ENCODE results near the gene NELFCD.

DNA sequence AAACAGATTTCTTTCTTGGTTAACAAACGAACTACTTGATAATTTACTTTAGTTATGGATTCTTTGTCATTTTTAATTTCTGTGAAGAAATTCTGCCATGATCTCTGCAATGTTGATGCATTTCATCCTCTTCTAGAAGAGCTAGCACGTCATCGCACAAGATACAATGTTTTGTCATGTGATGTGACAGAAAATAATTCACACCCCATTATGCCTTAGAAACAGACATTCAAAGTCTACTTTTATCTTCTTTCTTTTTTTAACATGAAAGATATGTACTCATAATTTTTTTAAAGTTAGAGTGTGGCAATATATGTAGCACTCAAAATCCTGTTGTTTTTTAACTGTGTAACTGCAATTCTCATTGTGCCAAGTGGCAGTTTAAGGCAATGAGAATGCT, 39.6 kb upstream of the NELFCD start:
- TF ChIP-seq, protein P1, sequence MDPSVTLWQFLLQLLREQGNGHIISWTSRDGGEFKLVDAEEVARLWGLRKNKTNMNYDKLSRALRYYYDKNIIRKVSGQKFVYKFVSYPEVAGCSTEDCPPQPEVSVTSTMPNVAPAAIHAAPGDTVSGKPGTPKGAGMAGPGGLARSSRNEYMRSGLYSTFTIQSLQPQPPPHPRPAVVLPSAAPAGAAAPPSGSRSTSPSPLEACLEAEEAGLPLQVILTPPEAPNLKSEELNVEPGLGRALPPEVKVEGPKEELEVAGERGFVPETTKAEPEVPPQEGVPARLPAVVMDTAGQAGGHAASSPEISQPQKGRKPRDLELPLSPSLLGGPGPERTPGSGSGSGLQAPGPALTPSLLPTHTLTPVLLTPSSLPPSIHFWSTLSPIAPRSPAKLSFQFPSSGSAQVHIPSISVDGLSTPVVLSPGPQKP (IDR thresholded peaks at IDR 0.05; ENCODE audit: low read depth, low read length): no peak
- TF ChIP-seq SREBF2 (IDR thresholded peaks at IDR 0.05; ENCODE audit: low read length) (no peak), POLR2AphosphoS5 (IDR thresholded peaks at IDR 0.05; ENCODE audit: low read length) (no peak), POLR2A (IDR thresholded peaks at IDR 0.05; ENCODE audit: low read depth, low read length) (no peak), SMC3 (IDR thresholded peaks at IDR 0.05; ENCODE audit: borderline replicate concordance, low read length) (no peak), CREM (IDR thresholded peaks at IDR 0.05; ENCODE audit: low read depth) (no peak), EZH2 (IDR thresholded peaks at IDR 0.05; ENCODE audit: borderline replicate concordance, control insufficient read depth, low read depth, low read length) (no peak), EP300 (IDR thresholded peaks at IDR 0.05; ENCODE audit: borderline replicate concordance in 1 of 2, control insufficient read depth in 1 of 2, low read depth in 2 of 2, low read length in 2 of 2) (no peak), ZNF24 (IDR thresholded peaks at IDR 0.05) (no peak)
- TF ChIP-seq, protein P2, sequence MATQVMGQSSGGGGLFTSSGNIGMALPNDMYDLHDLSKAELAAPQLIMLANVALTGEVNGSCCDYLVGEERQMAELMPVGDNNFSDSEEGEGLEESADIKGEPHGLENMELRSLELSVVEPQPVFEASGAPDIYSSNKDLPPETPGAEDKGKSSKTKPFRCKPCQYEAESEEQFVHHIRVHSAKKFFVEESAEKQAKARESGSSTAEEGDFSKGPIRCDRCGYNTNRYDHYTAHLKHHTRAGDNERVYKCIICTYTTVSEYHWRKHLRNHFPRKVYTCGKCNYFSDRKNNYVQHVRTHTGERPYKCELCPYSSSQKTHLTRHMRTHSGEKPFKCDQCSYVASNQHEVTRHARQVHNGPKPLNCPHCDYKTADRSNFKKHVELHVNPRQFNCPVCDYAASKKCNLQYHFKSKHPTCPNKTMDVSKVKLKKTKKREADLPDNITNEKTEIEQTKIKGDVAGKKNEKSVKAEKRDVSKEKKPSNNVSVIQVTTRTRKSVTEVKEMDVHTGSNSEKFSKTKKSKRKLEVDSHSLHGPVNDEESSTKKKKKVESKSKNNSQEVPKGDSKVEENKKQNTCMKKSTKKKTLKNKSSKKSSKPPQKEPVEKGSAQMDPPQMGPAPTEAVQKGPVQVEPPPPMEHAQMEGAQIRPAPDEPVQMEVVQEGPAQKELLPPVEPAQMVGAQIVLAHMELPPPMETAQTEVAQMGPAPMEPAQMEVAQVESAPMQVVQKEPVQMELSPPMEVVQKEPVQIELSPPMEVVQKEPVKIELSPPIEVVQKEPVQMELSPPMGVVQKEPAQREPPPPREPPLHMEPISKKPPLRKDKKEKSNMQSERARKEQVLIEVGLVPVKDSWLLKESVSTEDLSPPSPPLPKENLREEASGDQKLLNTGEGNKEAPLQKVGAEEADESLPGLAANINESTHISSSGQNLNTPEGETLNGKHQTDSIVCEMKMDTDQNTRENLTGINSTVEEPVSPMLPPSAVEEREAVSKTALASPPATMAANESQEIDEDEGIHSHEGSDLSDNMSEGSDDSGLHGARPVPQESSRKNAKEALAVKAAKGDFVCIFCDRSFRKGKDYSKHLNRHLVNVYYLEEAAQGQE (IDR thresholded peaks at IDR 0.05; ENCODE audit: low read depth, low read length): no peak
